ENCODE results near the gene RAET1L. TPM values are rescaled to one million over a fixed set of nuclear protein-coding genes. Genes with fewer than 3 reads are reported as not detected.
A peak's percentile ranks its signal among the peaks of the same experiment; 100 is the strongest.
"Not testable (repeated sequence)": the region's sequence is repeated elsewhere in the genome, so short reads cannot be mapped to it uniquely, and the experiment has no call there.

RAET1L gene
- not detected for total RNA-seq
- polyA plus RNA-seq = under 1 TPM in 2 of 3 donors, not detected in 1; 0.06 to 0.07 TPM
- long read RNA-seq, donor 1 = 0 reads
- long read RNA-seq, donor 2 = 0 reads

GRCh38 chr6:150025201-150025917 is at the start of gene RAET1L:
TSS of gene RAET1L (minus strand) at chr6:150025532. CDS start at chr6:150025471, 61 bp downstream.
- DNase-seq = peak in 1 of 2 donors; percentile 46
- H3K9me3 ChIP-seq = no peaks in the 10 kb centered on the region
- peaks cover 0 to 28% (median 4%) of the 10 kb centered on the region in 3 donors for H3K27me3 ChIP-seq (ENCODE audit: insufficient read depth in 3 of 3, low read length in 2 of 3)
- H3K4me3 ChIP-seq = peak within 1 kb of the TSS; percentile 61
- ATAC-seq = peak; percentile 42 to 81 (median 60)
- intact Hi-C loops (cut with DNase I) = no loop called here
- TF ChIP-seq CTCF (IDR thresholded peaks at IDR 0.05) = no peak
- WGBS, 3 donors = 5 to 7% (median 6%) methylated on average over 36 of the region's 36 CpGs
- H3K27ac ChIP-seq = no peak within 1 kb of the TSS
- peaks cover 12% of the 10 kb centered on the region for H3K4me1 ChIP-seq
- H3K36me3 ChIP-seq (ENCODE audit: insufficient read depth in 1 of 2, low read depth in 1 of 2) = no peaks in the 10 kb centered on the region

GRCh38 chr6:150075034-150075421 is 49.7 kb upstream of the RAET1L start:
- intact Hi-C loops (cut with DNase I) = loop anchor here in 1 of 2 donors (10.0 kb wide), 1 partner anchor 740 kb away; no protein-coding TSS in a partner anchor
- no peaks in the 10 kb centered on the region for H3K4me1 ChIP-seq
- no peak overlapping the region for H3K27ac ChIP-seq
- DNase-seq = no peak
- H3K36me3 ChIP-seq (ENCODE audit: insufficient read depth in 1 of 2, low read depth in 1 of 2) = no peaks in the 10 kb centered on the region
- no peaks in the 10 kb centered on the region for H3K27me3 ChIP-seq (ENCODE audit: insufficient read depth in 3 of 3, low read length in 2 of 3)
- ATAC-seq = no peak
- H3K4me3 ChIP-seq = no peak overlapping the region
- WGBS, 3 donors = 66 to 73% (median 67%) methylated on average over 2 of the region's 2 CpGs
- no peak for TF ChIP-seq CTCF (IDR thresholded peaks at IDR 0.05)
- no peaks in the 10 kb centered on the region for H3K9me3 ChIP-seq

GRCh38 chr6:150074396-150075033 is 49.2 kb upstream of the RAET1L start:
- H3K27ac ChIP-seq; H3K9me3 ChIP-seq; H3K36me3 ChIP-seq (ENCODE audit: insufficient read depth in 1 of 2, low read depth in 1 of 2); DNase-seq; H3K27me3 ChIP-seq (ENCODE audit: insufficient read depth in 3 of 3, low read length in 2 of 3); ATAC-seq; H3K4me1 ChIP-seq; H3K4me3 ChIP-seq: not testable (repeated sequence)
- intact Hi-C loops (cut with DNase I) = loop anchor here in 1 of 2 donors (10.0 kb wide), 1 partner anchor 740 kb away; no protein-coding TSS in a partner anchor
- WGBS, 3 donors = 82 to 88% (median 86%) methylated on average over 4 of the region's 4 CpGs

- Histone ChIP-seq H3K4me1 (peaks cover 6% of the 10 kb centered on the region), H3K27ac (no peak overlapping the region), H3K9me3 (no peaks in the 10 kb centered on the region), H3K27me3 (ENCODE audit: insufficient read depth in 3 of 3, low read length in 2 of 3) (no peaks in the 10 kb centered on the region), H3K4me3 (no peak overlapping the region), H3K36me3 (ENCODE audit: insufficient read depth in 1 of 2, low read depth in 1 of 2) (no peaks in the 10 kb centered on the region)
- no peak for TF ChIP-seq CTCF (IDR thresholded peaks at IDR 0.05)
- peak; percentile 50 to 77 (median 68) for ATAC-seq
- intact Hi-C loops (cut with DNase I) = loop anchor here in 1 of 2 donors (10.0 kb wide), 1 partner anchor 743 kb away; no protein-coding TSS in a partner anchor
- peak; percentile 79 to 84 for DNase-seq
- WGBS, 3 donors = 41 to 67% (median 42%) methylated on average over 7 to 8 of the region's 8 CpGs
Observed at GRCh38 chr6:150072201-150072600, 46.9 kb upstream of the RAET1L start.

- no peak for TF ChIP-seq CTCF (IDR thresholded peaks at IDR 0.05)
- intact Hi-C loops (cut with DNase I) = loop anchor here in 1 of 2 donors (10.0 kb wide), 1 partner anchor 744 kb away; no protein-coding TSS in a partner anchor
- peaks cover 6% of the 10 kb centered on the region for H3K4me1 ChIP-seq
- 90 to 96% (median 92%) methylated on average over 3 of the region's 3 CpGs for WGBS, 3 donors
- no peak overlapping the region for H3K4me3 ChIP-seq
- no peak overlapping the region for H3K27ac ChIP-seq
- ATAC-seq (no peak), DNase-seq (no peak)
- H3K9me3 ChIP-seq = no peaks in the 10 kb centered on the region
- H3K27me3 ChIP-seq (ENCODE audit: insufficient read depth in 3 of 3, low read length in 2 of 3) = no peaks in the 10 kb centered on the region
- H3K36me3 ChIP-seq (ENCODE audit: insufficient read depth in 1 of 2, low read depth in 1 of 2) = no peaks in the 10 kb centered on the region
Observed at GRCh38 chr6:150070236-150070818, 45.0 kb upstream of the RAET1L start.
